Mesendoderm (in vitro differentiated cells): ENCODE results near the gene ADGRG3.

Experiments
- DNase-seq: peaks from one replicate; pipeline ENCODE4 v3.0.0; 2013
- H2AK5ac ChIP-seq: 2 replicates; pipeline ENCODE4 v1.6.1; 2013; ENCODE audit warnings: low read length, inconsistent platforms
- H2BK120ac ChIP-seq: 2 replicates; pipeline ENCODE4 v1.6.1; 2013; ENCODE audit warnings: low read depth, mild to moderate bottlenecking, low read length, moderate library complexity, mixed read lengths
- H2BK15ac ChIP-seq: replicated peaks from 2 replicates; pipeline ENCODE4 v1.6.1; 2013; ENCODE audit warnings: low read depth, mild to moderate bottlenecking, moderate library complexity
- H2BK5ac ChIP-seq: 2 replicates; pipeline ENCODE4 v1.6.1; 2013; ENCODE audit warnings: low read length, inconsistent platforms
- H3K18ac ChIP-seq: 2 replicates; pipeline ENCODE4 v1.6.1; 2013; ENCODE audit warnings: mild to moderate bottlenecking, low read length, mixed read lengths
- H3K23ac ChIP-seq: one replicate; pipeline ENCODE4 v1.6.1; 2013; ENCODE audit warnings: low read length
- H3K27ac ChIP-seq: 2 replicates; pipeline ENCODE4 v1.5.1; 2013; ENCODE audit warnings: low read depth, mild to moderate bottlenecking, inconsistent platforms, low read length, moderate library complexity
- H3K27me3 ChIP-seq: 2 replicates; pipeline ENCODE4 v1.6.1; 2013; ENCODE audit warnings: low read length, control low read depth, mild to moderate bottlenecking, inconsistent platforms; ENCODE audit not compliant: insufficient read depth, poor library complexity
- H3K36me3 ChIP-seq: 2 replicates; pipeline ENCODE4 v1.6.1; 2013; ENCODE audit warnings: low read length, inconsistent platforms; ENCODE audit not compliant: control insufficient read depth, insufficient read depth
- H3K4ac ChIP-seq: one replicate; pipeline ENCODE4 v1.6.1; 2013; ENCODE audit warnings: low read depth, mild to moderate bottlenecking, low read length, moderate library complexity
- H3K4me1 ChIP-seq: 2 replicates; pipeline ENCODE4 v1.6.1; 2013; ENCODE audit warnings: low read depth, low read length, inconsistent platforms; ENCODE audit not compliant: control insufficient read depth
- H3K4me2 ChIP-seq: 2 replicates; pipeline ENCODE4 v1.6.1; 2013; ENCODE audit warnings: low read length
- H3K4me3 ChIP-seq: 2 replicates; pipeline ENCODE4 v1.5.1; 2013; ENCODE audit warnings: mild to moderate bottlenecking, low read length
- H3K56ac ChIP-seq: one replicate; pipeline ENCODE4 v1.6.1; 2013; ENCODE audit warnings: low read length
- H3K79me1 ChIP-seq: 2 replicates; pipeline ENCODE4 v1.6.1; 2013; ENCODE audit warnings: low read length, inconsistent platforms
- H3K79me2 ChIP-seq: 2 replicates; pipeline ENCODE4 v1.6.1; 2013; ENCODE audit warnings: mild to moderate bottlenecking, low read length; ENCODE audit not compliant: control insufficient read depth, insufficient read depth
- H3K9ac ChIP-seq: 2 replicates; pipeline ENCODE4 v1.6.1; 2013; ENCODE audit warnings: low read length, inconsistent platforms
- H4K5ac ChIP-seq: one replicate; pipeline ENCODE4 v1.6.1; 2013; ENCODE audit warnings: low read length
- H4K8ac ChIP-seq: one replicate; pipeline ENCODE4 v1.6.1; 2013; ENCODE audit warnings: low read depth, mild to moderate bottlenecking, control low read depth, low read length, moderate library complexity
- WGBS: extraction: QIAGEN DNeasy Blood & Tissue Kit; methylation state at CpG from one replicate; pipeline ENCODE4 v1.1.7; 2013; ENCODE audit warnings: low lambda C conversion rate, missing lambda C conversion rate; ENCODE audit not compliant: insufficient coverage; ENCODE audit errors: extremely low coverage; 5-methylcytosine and 5-hydroxymethylcytosine counted together

Gene ADGRG3

GRCh38 chr16:57688487-57688986 lies 20.4 kb downstream of the ADGRG3 start:
- H3K4ac ChIP-seq: no peak overlapping the region
- H3K27me3 ChIP-seq: no peaks in the 10 kb centered on the region
- WGBS: no CpG with 5 or more reads among the region's 4 CpGs
- no peak overlapping the region for H3K56ac ChIP-seq
- H4K8ac ChIP-seq: no peak overlapping the region
- H4K5ac ChIP-seq: no peak overlapping the region
- no peaks in the 10 kb centered on the region for H3K79me2 ChIP-seq
- no peak overlapping the region for H3K9ac ChIP-seq
- no peak overlapping the region for H2BK15ac ChIP-seq
- DNase-seq: no peak
- no peak overlapping the region for H3K23ac ChIP-seq
- H3K4me3 ChIP-seq: no peak overlapping the region
- H2BK120ac ChIP-seq: no peak overlapping the region
- H3K4me2 ChIP-seq: no peak overlapping the region
- no peak overlapping the region for H2BK5ac ChIP-seq
- H3K36me3 ChIP-seq: no peaks in the 10 kb centered on the region
- no peak overlapping the region for H3K18ac ChIP-seq
- no peaks in the 10 kb centered on the region for H3K79me1 ChIP-seq
- no peak overlapping the region for H3K27ac ChIP-seq
- no peak overlapping the region for H2AK5ac ChIP-seq
- H3K4me1 ChIP-seq: no peaks in the 10 kb centered on the region

DNA sequence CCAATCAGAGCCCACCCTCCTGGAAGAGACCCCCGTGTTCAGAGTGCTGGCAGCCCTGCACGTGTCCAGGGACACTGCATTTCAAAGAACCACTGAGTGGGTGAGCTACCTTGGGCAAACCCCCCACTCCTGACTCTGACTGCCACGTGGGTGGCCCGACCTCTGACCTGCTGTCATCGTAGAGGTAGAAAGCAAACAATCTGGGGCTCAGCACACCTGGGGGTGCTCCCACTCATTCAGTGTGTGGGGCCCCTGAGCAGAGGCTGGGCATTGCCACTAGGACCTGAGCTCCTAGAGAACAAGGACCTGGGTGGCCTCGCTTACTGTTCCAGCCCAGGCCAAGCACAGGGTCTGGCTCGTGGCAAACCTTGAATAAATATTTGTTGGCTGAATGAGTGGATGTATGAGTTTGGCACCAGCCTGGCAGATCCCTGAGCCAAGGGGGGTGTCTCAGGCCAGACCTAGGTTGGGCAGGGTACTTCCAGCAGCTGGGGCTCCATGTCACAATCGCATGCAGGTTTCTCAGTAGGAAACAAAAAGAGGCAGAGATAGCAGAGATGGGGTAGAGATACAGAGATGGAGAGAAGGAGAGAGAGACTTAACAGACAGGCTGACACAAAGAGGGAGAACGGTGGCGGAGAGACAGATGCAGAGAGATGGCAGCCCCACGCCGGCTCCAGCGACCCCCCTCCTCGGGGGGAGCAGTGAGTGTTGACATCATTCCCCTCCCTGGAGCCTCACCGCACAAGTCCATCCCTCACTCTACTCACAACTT lies 21.1 kb downstream of the ADGRG3 start:
- Histone ChIP-seq H3K27ac (no peak overlapping the region), H2BK15ac (no peak overlapping the region), H3K79me2 (no peaks in the 10 kb centered on the region), H3K79me1 (no peaks in the 10 kb centered on the region), H3K4ac (no peak overlapping the region), H4K5ac (no peak overlapping the region), H2BK5ac (no peak overlapping the region), H3K23ac (no peak overlapping the region), H3K9ac (no peak overlapping the region), H3K18ac (no peak overlapping the region), H3K4me2 (no peak overlapping the region), H3K56ac (no peak overlapping the region), H3K36me3 (no peaks in the 10 kb centered on the region), H2AK5ac (no peak overlapping the region), H4K8ac (no peak overlapping the region), H2BK120ac (no peak overlapping the region), H3K27me3 (no peaks in the 10 kb centered on the region), H3K4me3 (no peak overlapping the region), H3K4me1 (no peaks in the 10 kb centered on the region)
- no CpG with 5 or more reads among the region's 15 CpGs for WGBS
- DNase-seq: no peak

DNA sequence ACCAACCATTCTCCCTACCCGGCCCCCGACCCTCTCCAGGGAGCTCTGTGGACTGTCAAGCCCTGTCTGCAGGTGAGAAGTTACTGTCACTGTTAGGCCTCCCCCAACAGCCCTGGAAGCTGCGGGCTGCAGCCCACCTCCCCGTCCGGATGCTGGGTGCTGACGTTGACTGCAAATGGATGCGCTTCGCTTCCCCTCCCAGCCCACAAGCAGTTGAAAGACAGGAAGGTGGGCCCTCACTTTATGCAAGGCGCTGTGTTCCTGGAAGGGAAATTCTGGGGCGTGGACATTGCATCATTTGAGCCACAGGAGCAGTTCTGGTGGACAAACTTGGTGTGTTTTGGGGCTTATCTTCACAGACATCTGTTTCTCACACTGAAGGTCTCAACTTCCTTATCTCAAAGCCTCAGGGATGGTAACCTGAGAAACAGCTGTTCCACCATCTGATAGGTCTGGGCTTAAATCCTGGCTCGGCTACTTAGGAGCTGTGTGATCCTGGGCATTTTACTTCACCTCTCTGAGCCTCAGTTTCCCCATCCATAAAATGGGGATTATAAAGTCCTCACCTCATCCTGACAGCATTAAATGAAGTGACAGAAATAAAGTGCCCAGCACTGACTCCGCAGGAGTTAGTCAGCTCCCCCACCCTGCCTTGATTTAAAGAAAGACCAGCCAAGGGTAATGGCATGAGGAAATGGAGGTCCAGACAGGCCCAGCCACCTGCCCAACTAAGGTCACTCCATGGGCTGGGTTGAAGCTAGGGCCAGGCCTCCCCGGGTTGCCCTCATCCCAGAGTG lies 21.9 kb downstream of the ADGRG3 start:
- Histone ChIP-seq H2BK5ac (no peak overlapping the region), H4K8ac (no peak overlapping the region), H3K56ac (peak overlapping the region; percentile 27), H2BK120ac (no peak overlapping the region), H3K18ac (no peak overlapping the region), H3K36me3 (no peaks in the 10 kb centered on the region), H3K4me3 (no peak overlapping the region), H3K79me1 (no peaks in the 10 kb centered on the region), H3K27ac (no peak overlapping the region), H3K79me2 (no peaks in the 10 kb centered on the region), H2AK5ac (no peak overlapping the region), H2BK15ac (no peak overlapping the region), H3K4me2 (no peak overlapping the region), H4K5ac (no peak overlapping the region), H3K4ac (no peak overlapping the region), H3K4me1 (no peaks in the 10 kb centered on the region), H3K9ac (no peak overlapping the region), H3K23ac (no peak overlapping the region), H3K27me3 (no peaks in the 10 kb centered on the region)
- peak; percentile 70 for DNase-seq
- no CpG with 5 or more reads among the region's 13 CpGs for WGBS

- Histone ChIP-seq H3K56ac (no peak overlapping the region), H3K27ac (no peak overlapping the region), H3K23ac (no peak overlapping the region), H3K4me1 (no peaks in the 10 kb centered on the region), H3K79me1 (no peaks in the 10 kb centered on the region), H3K79me2 (no peaks in the 10 kb centered on the region), H3K18ac (no peak overlapping the region), H2AK5ac (no peak overlapping the region), H4K8ac (no peak overlapping the region), H3K4me3 (no peak overlapping the region), H3K4me2 (no peak overlapping the region), H2BK15ac (no peak overlapping the region), H3K9ac (no peak overlapping the region), H3K27me3 (no peaks in the 10 kb centered on the region), H2BK120ac (no peak overlapping the region), H3K4ac (no peak overlapping the region), H4K5ac (no peak overlapping the region), H2BK5ac (no peak overlapping the region), H3K36me3 (no peaks in the 10 kb centered on the region)
- no peak for DNase-seq
- no CpG with 5 or more reads among the region's 4 CpGs for WGBS
These were observed 22.8 kb downstream of the ADGRG3 start for GRCh38 chr16:57690782-57691471.

- no peak overlapping the region for H4K5ac ChIP-seq
- H3K23ac ChIP-seq: no peak overlapping the region
- no peak overlapping the region for H4K8ac ChIP-seq
- no peak overlapping the region for H2BK15ac ChIP-seq
- H2BK5ac ChIP-seq: no peak overlapping the region
- no peaks in the 10 kb centered on the region for H3K4me1 ChIP-seq
- H2AK5ac ChIP-seq: no peak overlapping the region
- DNase-seq: no peak
- no peaks in the 10 kb centered on the region for H3K36me3 ChIP-seq
- no peaks in the 10 kb centered on the region for H3K79me1 ChIP-seq
- no peak overlapping the region for H3K4me2 ChIP-seq
- no peak overlapping the region for H3K4ac ChIP-seq
- no peak overlapping the region for H3K18ac ChIP-seq
- no peak overlapping the region for H3K9ac ChIP-seq
- H3K4me3 ChIP-seq: no peak overlapping the region
- no peak overlapping the region for H3K56ac ChIP-seq
- H3K27ac ChIP-seq: no peak overlapping the region
- no peaks in the 10 kb centered on the region for H3K27me3 ChIP-seq
- no peaks in the 10 kb centered on the region for H3K79me2 ChIP-seq
- no peak overlapping the region for H2BK120ac ChIP-seq
- no CpG with 5 or more reads among the region's 2 CpGs for WGBS
These were observed 24.5 kb downstream of the ADGRG3 start for GRCh38 chr16:57692636-57693035.
